Measurements from ENCODE around the gene OLFM4. TPM values are rescaled to one million over a fixed set of nuclear protein-coding genes. Genes with fewer than 3 reads are reported as not detected.

OLFM4 gene
- total RNA-seq, 6 experiments from 2014 or later: not detected

- H3K9me3 Mint-ChIP-seq: peaks cover 4% of the 10 kb centered on the region; the same call in 1 of the 2 replicates
Measured at GRCh38 chr13:52991344-52992020, 37.1 kb upstream of the OLFM4 start.

GRCh38 chr13:52992110-52992509 lies 36.5 kb upstream of the OLFM4 start:
- H3K36me3 Mint-ChIP-seq (ENCODE audit: low read depth): no peaks in the 10 kb centered on the region
- TF ChIP-seq CTCF (IDR thresholded peaks at IDR 0.05): no peak
- no peak overlapping the region for H3K4me3 Mint-ChIP-seq
- H3K4me1 Mint-ChIP-seq (ENCODE audit: low read depth): no peaks in the 10 kb centered on the region
- peaks cover 8% of the 10 kb centered on the region for H3K9me3 Mint-ChIP-seq
- DNase-seq: no peak
- no peak overlapping the region for H3K27ac Mint-ChIP-seq
- no peaks in the 10 kb centered on the region for H3K27me3 Mint-ChIP-seq (ENCODE audit: insufficient read depth)

More at GRCh38 chr13:52991344-52992020, 37.1 kb upstream of the OLFM4 start:
- no peak overlapping the region for H3K27ac Mint-ChIP-seq
- no peaks in the 10 kb centered on the region for H3K36me3 Mint-ChIP-seq (ENCODE audit: low read depth)
- no peak for TF ChIP-seq CTCF (IDR thresholded peaks at IDR 0.05)
- H3K27me3 Mint-ChIP-seq (ENCODE audit: insufficient read depth): no peaks in the 10 kb centered on the region
- no peak overlapping the region for H3K4me3 Mint-ChIP-seq
- no peaks in the 10 kb centered on the region for H3K4me1 Mint-ChIP-seq (ENCODE audit: low read depth)
- no peak for DNase-seq

- H3K27me3 Mint-ChIP-seq (ENCODE audit: insufficient read depth): no peaks in the 10 kb centered on the region
- no peak overlapping the region for H3K27ac Mint-ChIP-seq
- H3K4me1 Mint-ChIP-seq (ENCODE audit: low read depth): no peaks in the 10 kb centered on the region
- H3K9me3 Mint-ChIP-seq: peaks cover 10% of the 10 kb centered on the region
- no peaks in the 10 kb centered on the region for H3K36me3 Mint-ChIP-seq (ENCODE audit: low read depth)
- no peak for TF ChIP-seq CTCF (IDR thresholded peaks at IDR 0.05)
- H3K4me3 Mint-ChIP-seq: no peak overlapping the region
- DNase-seq: no peak
Measured at GRCh38 chr13:52994051-52994450, 34.6 kb upstream of the OLFM4 start.

GRCh38 chr13:52994865-52995264 lies 33.7 kb upstream of the OLFM4 start:
- Mint-ChIP-seq H3K9me3 (peaks cover 14% of the 10 kb centered on the region), H3K27ac (no peak overlapping the region), H3K4me1 (ENCODE audit: low read depth) (no peaks in the 10 kb centered on the region), H3K27me3 (ENCODE audit: insufficient read depth) (no peaks in the 10 kb centered on the region), H3K4me3 (no peak overlapping the region), H3K36me3 (ENCODE audit: low read depth) (no peaks in the 10 kb centered on the region)
- DNase-seq: no peak
- no peak for TF ChIP-seq CTCF (IDR thresholded peaks at IDR 0.05)

GRCh38 chr13:52995946-52996345 lies 32.7 kb upstream of the OLFM4 start:
- no peak for DNase-seq
- no peaks in the 10 kb centered on the region for H3K36me3 Mint-ChIP-seq (ENCODE audit: low read depth)
- H3K4me3 Mint-ChIP-seq: no peak overlapping the region
- no peak for TF ChIP-seq CTCF (IDR thresholded peaks at IDR 0.05)
- no peak overlapping the region for H3K27ac Mint-ChIP-seq
- no peaks in the 10 kb centered on the region for H3K27me3 Mint-ChIP-seq (ENCODE audit: insufficient read depth)
- H3K4me1 Mint-ChIP-seq (ENCODE audit: low read depth): no peaks in the 10 kb centered on the region
- peaks cover 12% of the 10 kb centered on the region; the same call in 1 of the 2 replicates for H3K9me3 Mint-ChIP-seq
